VCaP (cell line): Measurements from ENCODE around the gene KRTAP4-6.
"Not testable (repeated sequence)": the region's sequence is repeated elsewhere in the genome, so short reads cannot be mapped to it uniquely, and the experiment has no call there.

Experiments used
- H3K27ac ChIP-seq: fragments of 450-650 bp; 2 replicates; pipeline ENCODE4 v1.5.1; 2017
- CTCF ChIP-seq: fragments of 450-650 bp; conservative IDR thresholded peaks from 2 replicates; pipeline ENCODE4 v1.5.1; 2017; ENCODE audit warnings: mild to moderate bottlenecking, moderate library complexity

KRTAP4-6 gene

GRCh38 chr17:41140360-41141131, at the start of gene KRTAP4-6:
TSS of gene KRTAP4-6 (minus strand) at chr17:41140544. CDS start at chr17:41140487, 57 bp downstream.
- H3K27ac ChIP-seq = no peak within 1 kb of the TSS

GRCh38 chr17:41189837-41190318, 49.5 kb upstream of the KRTAP4-6 start, which contains the start of gene KRTAP9-1:
TSS of gene KRTAP9-1 (plus strand) at chr17:41189887. CDS start at chr17:41189887, 0 bp downstream.
- H3K27ac ChIP-seq = not testable (repeated sequence)

More at GRCh38 chr17:41140360-41141131, at the start of gene KRTAP4-6:
- no peak for TF ChIP-seq CTCF

- no peak overlapping the region for H3K27ac ChIP-seq
- no peak for TF ChIP-seq CTCF
Observed at GRCh38 chr17:41186872-41187271, 46.5 kb upstream of the KRTAP4-6 start.

GRCh38 chr17:41185001-41185400, 44.7 kb upstream of the KRTAP4-6 start:
- no peak overlapping the region for H3K27ac ChIP-seq
- no peak for TF ChIP-seq CTCF

GRCh38 chr17:41184480-41184961, 44.2 kb upstream of the KRTAP4-6 start, which contains the start of gene KRTAP4-1:
TSS of gene KRTAP4-1 (minus strand) at chr17:41184911. CDS start at chr17:41184854, 57 bp downstream.
- no peak for TF ChIP-seq CTCF

GRCh38 chr17:41178843-41179616, 38.7 kb upstream of the KRTAP4-6 start:
- H3K27ac ChIP-seq = no peak overlapping the region
- TF ChIP-seq CTCF = no peak

More at GRCh38 chr17:41184480-41184961, 44.2 kb upstream of the KRTAP4-6 start, which contains the start of gene KRTAP4-1:
- H3K27ac ChIP-seq = no peak within 1 kb of the TSS

- TF ChIP-seq CTCF = no peak
- H3K27ac ChIP-seq = no peak overlapping the region
Observed at GRCh38 chr17:41178341-41178740, 38.0 kb upstream of the KRTAP4-6 start.
